Activated CD4-positive, alpha-beta T cell treated with anti-CD3 and anti-CD28 coated beads, Interleukin-2, amount 50 U/mL, for 1 hour (primary cell): ENCODE results near the gene OR5T1.

Experiments
- DNase-seq: peaks from one replicate; pipeline ENCODE4 v3.0.0-alpha.2; 2020

The OR5T1 gene

GRCh38 chr11:56273854-56274253, at the start of gene OR5T1:
Gene OR5T1 (plus strand): TSS chr11:56274154. CDS start chr11:56275639, 1,485 bp downstream.
- DNase-seq = no peak

- no peak for DNase-seq
These were observed 39.8 kb upstream of the OR5T1 start, which contains the start of gene OR5T2 for GRCh38 chr11:56234155-56234554. Gene OR5T2 (minus strand): TSS chr11:56234255. CDS start chr11:56233062, 1,193 bp downstream.

- DNase-seq = no peak
These were observed 22.0 kb upstream of the OR5T1 start, which contains the start of gene OR5T3 for GRCh38 chr11:56251954-56252353. Gene OR5T3 (plus strand): TSS chr11:56252254. CDS start chr11:56252254, 0 bp downstream.

GRCh38 chr11:56271092-56271491, 2.9 kb upstream of the OR5T1 start:
- no peak for DNase-seq

- no peak for DNase-seq
These were observed 18.2 kb downstream of the OR5T1 start, which contains the start of gene OR8H1 for GRCh38 chr11:56292154-56292553. Gene OR8H1 (minus strand): TSS chr11:56292254. CDS start chr11:56291062, 1,192 bp downstream.

- DNase-seq = no peak
These were observed 22.9 kb downstream of the OR5T1 start for GRCh38 chr11:56296898-56297297.

- no peak for DNase-seq
These were observed 33.9 kb downstream of the OR5T1 start for GRCh38 chr11:56307836-56308235.

- DNase-seq = no peak
These were observed 40.9 kb downstream of the OR5T1 start, which contains the start of gene OR8K3 for GRCh38 chr11:56314844-56315243. Gene OR8K3 (plus strand): TSS chr11:56315144. CDS start chr11:56318307, 3,163 bp downstream.
